ENCODE data around the gene MMAB.

The MMAB gene

DNA sequence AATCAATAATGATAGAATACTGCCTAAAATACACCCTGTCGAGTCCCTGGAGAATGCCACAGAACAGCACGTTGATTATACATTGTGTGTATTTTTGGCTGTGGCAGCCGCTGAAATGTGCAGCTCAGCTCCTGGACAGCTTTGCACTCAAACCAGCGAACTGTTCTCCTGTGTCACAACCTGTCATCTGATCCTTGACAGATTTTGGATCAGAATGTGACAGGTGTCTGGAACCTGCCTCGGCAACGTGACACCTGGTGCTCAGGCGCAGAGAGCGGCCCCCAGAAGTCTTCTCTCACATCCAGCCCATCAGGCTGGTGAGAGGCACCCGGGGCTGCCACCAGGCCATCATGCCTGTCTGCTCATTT is 19.6 kb upstream of the MMAB start:
- no peak overlapping the region for H3K4me3 ChIP-seq (ENCODE audit: control insufficient read depth, low read depth, low read length)
- DNase-seq (ENCODE audit: low read depth), result no peak
- no peak for TF ChIP-seq CTCF (conservative IDR thresholded peaks at IDR 0.05; ENCODE audit: control insufficient read depth, insufficient read depth, low read depth, low read length)

GRCh38 chr12:109592195-109592904 is 19.0 kb upstream of the MMAB start:
- H3K4me3 ChIP-seq (ENCODE audit: control insufficient read depth, low read depth, low read length), result no peak overlapping the region
- no peak for DNase-seq (ENCODE audit: low read depth)
- TF ChIP-seq CTCF (conservative IDR thresholded peaks at IDR 0.05; ENCODE audit: control insufficient read depth, insufficient read depth, low read depth, low read length), result no peak

- no peak for TF ChIP-seq CTCF (conservative IDR thresholded peaks at IDR 0.05; ENCODE audit: control insufficient read depth, insufficient read depth, low read depth, low read length)
- no peak for DNase-seq (ENCODE audit: low read depth)
- H3K4me3 ChIP-seq (ENCODE audit: control insufficient read depth, low read depth, low read length), result no peak overlapping the region
Observed at GRCh38 chr12:109591041-109591440, 17.7 kb upstream of the MMAB start.

DNA sequence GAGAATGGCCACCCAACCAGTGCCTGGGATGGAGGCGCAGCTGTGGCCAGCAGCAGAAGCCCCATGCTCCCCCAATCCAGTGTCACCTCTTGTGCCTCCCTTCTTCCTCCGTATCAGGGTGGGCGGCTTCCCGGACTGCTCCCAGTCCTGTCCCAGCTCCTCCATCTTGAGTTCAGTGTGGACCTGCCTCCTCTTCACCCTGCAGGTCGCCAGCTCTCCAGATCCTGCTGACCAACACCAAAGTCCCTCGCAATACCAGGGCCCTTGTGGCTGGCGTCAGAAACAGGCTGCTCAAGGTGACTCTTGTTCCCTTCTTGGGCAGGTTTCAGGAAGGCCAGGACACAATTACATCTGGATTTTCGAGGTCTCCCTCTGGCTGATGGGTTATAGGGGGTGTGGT is 17.3 kb upstream of the MMAB start:
- no peak overlapping the region for H3K4me3 ChIP-seq (ENCODE audit: control insufficient read depth, low read depth, low read length)
- TF ChIP-seq CTCF (conservative IDR thresholded peaks at IDR 0.05; ENCODE audit: control insufficient read depth, insufficient read depth, low read depth, low read length), result no peak
- no peak for DNase-seq (ENCODE audit: low read depth)

GRCh38 chr12:109589691-109590245 is 16.5 kb upstream of the MMAB start:
- no peak for DNase-seq (ENCODE audit: low read depth)
- no peak for TF ChIP-seq CTCF (conservative IDR thresholded peaks at IDR 0.05; ENCODE audit: control insufficient read depth, insufficient read depth, low read depth, low read length)
- no peak overlapping the region for H3K4me3 ChIP-seq (ENCODE audit: control insufficient read depth, low read depth, low read length)

DNA sequence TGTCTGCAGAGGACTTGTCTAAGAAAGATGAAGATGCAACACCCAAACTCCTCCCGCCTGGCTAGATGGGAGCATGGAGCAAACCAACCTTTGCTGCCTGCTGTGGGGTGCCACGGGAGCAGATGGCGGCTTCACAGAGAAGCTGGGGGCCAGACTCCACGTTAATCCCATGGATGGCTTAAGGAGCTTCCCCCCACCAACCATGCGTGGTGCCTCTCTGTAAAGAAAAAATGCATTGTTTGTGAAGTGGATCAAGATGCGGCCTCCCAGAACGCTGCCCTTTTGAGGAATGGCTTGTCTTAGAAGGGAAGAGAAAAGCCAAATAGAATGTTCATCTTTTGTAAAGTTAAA is 15.9 kb upstream of the MMAB start:
- TF ChIP-seq CTCF (conservative IDR thresholded peaks at IDR 0.05; ENCODE audit: control insufficient read depth, insufficient read depth, low read depth, low read length), result no peak
- no peak for DNase-seq (ENCODE audit: low read depth)
- H3K4me3 ChIP-seq (ENCODE audit: control insufficient read depth, low read depth, low read length), result no peak overlapping the region
